ENCODE data around the gene TEFM.

GRCh38 chr17:30950189-30950588, 44.2 kb upstream of the TEFM start:
- no peak for TF ChIP-seq CTCF (IDR thresholded peaks at IDR 0.05)
- TF ChIP-seq POLR2AphosphoS5 (IDR thresholded peaks at IDR 0.05): no peak
- no peak for TF ChIP-seq POLR2A (IDR thresholded peaks at IDR 0.05)
